Right ventricle myocardium superior (tissue), 1 donor: ENCODE results near the gene HSDL2. TPM values are rescaled to one million over a fixed set of nuclear protein-coding genes. Genes with fewer than 3 reads are reported as not detected.
"Not testable (repeated sequence)": the region's sequence is repeated elsewhere in the genome, so short reads cannot be mapped to it uniquely, and the experiment has no call there.

Experiments used
- ATAC-seq: fragments of 200-7000 bp; cut with Tn5 transposase; one replicate; pipeline ENCODE4 v1.9.1; 2020; ENCODE audit warnings: mild to moderate bottlenecking; ENCODE audit not compliant: poor library complexity
- DNase-seq: peaks from one replicate; pipeline ENCODE4 v3.0.0-alpha.2; 2020
- intact Hi-C: fragments of 100-400 bp; cut with DNase I; formaldehyde crosslinking; loops from one replicate; pipeline ENCODE4 v1.11.2; 2022
- total RNA-seq: library from RNA; stranded (reverse); fragmentation: NEBNext Ultra II Directional; extraction: Animal tissue kit (Norgen Biotek cat#: 25700); gene quantifications from one replicate; pipeline ENCODE4 v1.2.1, GENCODE V29; 2021
- donor health status: DM: no; HTN: yes; CAD: no; lungs with severe emphysema.

HSDL2 gene
- total RNA-seq, 1 donor from 2014 or later: 292 TPM

DNA sequence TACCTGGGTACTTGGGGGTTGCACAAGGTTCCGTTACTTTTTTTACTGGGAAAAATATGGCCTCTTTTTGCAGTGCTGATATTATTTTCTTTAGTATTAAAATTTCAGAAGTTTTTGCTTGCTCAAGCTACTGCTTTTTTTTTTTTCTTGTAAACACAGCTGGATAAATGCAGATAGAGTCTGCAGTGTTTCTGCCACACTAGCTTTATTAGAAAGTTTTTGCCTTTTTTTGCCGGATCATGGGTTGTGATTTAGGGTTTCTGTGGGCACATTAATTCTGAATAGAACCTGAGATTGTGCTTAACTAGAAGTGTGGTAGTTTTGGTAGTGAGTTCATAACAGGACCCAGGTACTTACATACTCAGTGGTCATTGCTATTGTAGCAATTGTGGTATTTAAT lies 126.7 kb downstream of the HSDL2 start:
- intact Hi-C loops: no loop called here
- DNase-seq (no peak), ATAC-seq (no peak)

DNA sequence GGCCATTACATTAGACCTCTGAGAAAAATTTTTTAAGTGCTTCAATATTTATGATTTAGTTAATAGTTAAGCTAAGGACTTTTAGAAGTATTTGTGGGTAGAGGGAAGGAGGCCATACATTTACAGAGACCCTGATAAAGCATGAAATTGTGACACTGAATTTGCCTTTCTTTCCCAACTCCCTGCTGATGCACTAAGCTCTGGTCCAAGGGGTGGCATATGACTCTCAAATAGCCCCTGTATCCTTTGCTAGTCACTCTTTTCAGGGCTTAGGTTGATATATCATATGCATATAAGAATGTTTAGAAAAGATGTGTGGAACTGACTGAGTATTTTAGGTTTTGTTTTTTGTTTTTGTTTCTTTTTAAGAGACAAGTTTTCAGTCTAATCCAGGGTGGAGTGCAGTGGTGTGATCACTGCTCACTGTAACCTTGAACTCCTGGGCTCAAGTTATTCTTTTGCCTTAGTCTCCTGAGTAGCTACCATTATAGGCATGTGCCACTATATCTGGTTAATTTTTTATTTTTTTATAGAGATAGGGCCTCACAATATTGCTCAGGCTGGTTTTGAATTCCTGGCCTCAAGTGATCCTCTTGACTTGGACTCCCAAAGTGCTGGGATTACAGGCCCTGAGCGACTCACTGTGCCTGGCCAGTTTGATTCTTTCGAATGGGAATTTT lies 127.2 kb downstream of the HSDL2 start:
- intact Hi-C loops: no loop called here
- no peak for ATAC-seq

DNA sequence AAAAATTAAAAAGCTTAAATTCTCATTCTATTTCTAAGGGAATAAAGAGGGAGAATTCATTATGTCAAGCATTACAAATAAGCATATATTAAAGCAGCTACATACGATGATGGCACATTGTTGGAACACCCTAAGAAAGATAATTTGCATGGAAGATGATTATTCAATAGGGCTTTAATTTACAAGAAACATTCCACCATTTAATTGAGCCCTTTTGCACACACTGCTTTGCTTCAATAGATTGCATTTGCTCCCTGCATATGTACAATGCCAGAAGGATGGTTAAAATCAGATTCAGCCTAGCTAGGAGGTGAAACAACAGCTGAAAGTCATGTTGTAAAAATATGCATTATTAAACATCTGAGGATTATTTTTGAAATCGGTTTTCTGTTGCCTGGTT lies 128.5 kb downstream of the HSDL2 start:
- DNase-seq (no peak), ATAC-seq (no peak)
- intact Hi-C loops: no loop called here

More for the DNA sequence above, 127.2 kb downstream of the HSDL2 start:
- no peak for DNase-seq

DNA sequence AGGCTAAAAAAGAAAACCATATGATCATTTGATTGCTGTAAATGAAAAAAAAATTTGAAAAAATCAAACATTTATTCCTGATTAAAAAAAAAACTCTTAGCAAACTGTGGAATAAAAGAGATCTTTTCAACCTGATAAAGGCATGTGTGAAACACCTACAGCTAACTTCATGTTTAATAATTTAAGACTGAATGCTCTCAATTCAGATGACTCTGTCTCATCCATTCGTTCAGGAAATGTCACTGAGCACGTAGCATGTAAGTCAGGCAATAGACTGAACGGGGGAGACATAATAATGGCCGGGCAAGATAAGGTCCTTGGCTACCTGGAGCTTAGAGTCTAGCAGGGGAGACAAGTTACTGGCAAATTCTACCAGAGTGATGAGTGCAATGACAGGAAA lies 132.5 kb downstream of the HSDL2 start:
- DNase-seq, ATAC-seq, intact Hi-C loops: not testable (repeated sequence)

DNA sequence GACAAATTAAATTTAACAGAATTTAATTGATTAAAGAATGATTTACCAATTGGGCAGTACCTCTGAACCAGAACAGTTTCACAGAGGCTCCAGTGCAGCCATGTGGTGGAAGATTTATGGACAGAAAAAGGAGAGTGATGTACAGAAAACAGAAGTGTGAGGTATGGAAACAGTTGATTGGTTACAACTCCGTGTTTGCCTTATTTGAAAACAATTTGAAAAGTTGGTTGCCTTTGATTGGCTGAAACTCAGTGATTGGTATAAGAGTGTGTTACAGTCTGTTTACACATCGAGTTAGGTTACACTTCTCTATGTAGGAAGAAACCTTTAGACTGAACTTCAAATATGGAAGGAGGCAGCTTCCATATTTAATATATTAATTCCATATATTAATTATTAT lies 136.9 kb downstream of the HSDL2 start:
- intact Hi-C loops: no loop called here
- DNase-seq: no peak
- ATAC-seq: no peak

DNA sequence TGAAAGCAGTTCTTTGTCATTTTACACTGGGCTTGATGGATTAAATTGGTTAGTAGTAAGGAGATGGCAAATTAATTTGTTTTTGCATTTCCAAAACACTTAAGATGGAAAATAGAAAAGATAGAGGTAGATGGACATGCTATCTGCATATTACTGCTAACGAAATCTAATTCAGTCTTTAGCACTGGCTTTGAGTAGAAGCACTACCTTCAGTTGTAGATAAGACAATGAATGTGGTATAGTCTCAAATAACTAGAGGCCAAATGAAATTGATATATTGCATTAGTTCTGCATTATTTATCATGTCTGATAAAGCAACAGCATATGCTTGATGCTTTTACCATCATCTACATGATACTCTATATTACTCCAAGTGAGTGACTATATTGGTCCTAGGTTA lies 140.2 kb downstream of the HSDL2 start:
- intact Hi-C loops: no loop called here
- ATAC-seq (no peak), DNase-seq (no peak)

DNA sequence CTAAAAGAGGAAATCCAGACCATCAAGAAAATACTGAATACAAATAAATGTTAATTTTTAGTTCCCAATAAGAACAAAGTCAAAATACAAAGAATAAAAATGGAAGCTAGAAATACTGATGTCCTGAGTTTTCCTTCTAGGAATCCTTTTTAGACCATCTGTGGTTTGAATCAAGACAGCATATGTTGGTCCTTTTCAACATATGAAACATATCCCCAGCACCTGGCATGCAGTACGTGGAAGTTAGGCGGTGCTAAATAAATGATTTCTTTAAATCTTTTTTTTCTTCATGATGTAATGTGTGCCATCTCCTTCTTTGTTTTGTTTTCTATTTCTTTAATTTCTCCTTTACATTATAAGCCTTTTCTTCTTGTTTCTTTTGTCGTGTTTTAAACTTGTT lies 140.7 kb downstream of the HSDL2 start:
- intact Hi-C loops: no loop called here
- ATAC-seq: no peak
- no peak for DNase-seq

Other genes with a start within 250 kb of the HSDL2 start
- 6.4 TPM for gene SUSD1, start 204.8 kb upstream of the HSDL2 start, total RNA-seq
- gene PTBP3, start 46.5 kb upstream of the HSDL2 start, total RNA-seq: 13.7 TPM
- 3.9 TPM for gene KIAA1958, start 106.7 kb downstream of the HSDL2 start, total RNA-seq